Measurements from ENCODE around the gene POLRMT. TPM values are rescaled to one million over a fixed set of nuclear protein-coding genes. Genes with fewer than 3 reads are reported as not detected.
"Not testable (repeated sequence)": the region's sequence is repeated elsewhere in the genome, so short reads cannot be mapped to it uniquely, and the experiment has no call there.

The POLRMT gene
- total and polyA plus RNA-seq, 12 donors = 26.3 to 371 (median 43.8) TPM

- Histone ChIP-seq H3K4me1 (replicated peaks in 1 of 2) (no peaks in the 10 kb centered on the region), H3K9me3 (replicated peaks in 1 of 3) (no peaks in the 10 kb centered on the region), H3K27me3 (no peaks in the 10 kb centered on the region), H3K27ac (no peak overlapping the region), H3K36me3 (replicated peaks in 1 of 2) (peaks cover 0 to 65% of the 10 kb centered on the region in 2 donors), H3K4me3 (no peak overlapping the region)
- TF ChIP-seq POLR2A (IDR thresholded peaks at IDR 0.05) (no peak), CTCF (IDR thresholded peaks at IDR 0.05) (no peak)
- DNase-seq = no peak
- intact Hi-C loops (cut with DNase I) = no loop called here
- 95 to 97% (median 95%) methylated on average over 18 to 37 of the region's 37 CpGs for WGBS, 4 donors
Measured at GRCh38 chr19:622666-623065, 10.7 kb downstream of the POLRMT start.

- Histone ChIP-seq H3K4me1 (replicated peaks in 1 of 2) (no peaks in the 10 kb centered on the region), H3K4me3 (no peak overlapping the region), H3K27me3 (no peaks in the 10 kb centered on the region), H3K36me3 (replicated peaks in 1 of 2) (peaks cover 0 to 68% of the 10 kb centered on the region in 2 donors), H3K27ac (no peak overlapping the region), H3K9me3 (replicated peaks in 1 of 3) (no peaks in the 10 kb centered on the region)
- no peak for TF ChIP-seq CTCF (IDR thresholded peaks at IDR 0.05)
- no peak for TF ChIP-seq POLR2A (IDR thresholded peaks at IDR 0.05)
- 87 to 98% (median 92%) methylated on average over 8 to 24 of the region's 24 CpGs for WGBS, 4 donors
- intact Hi-C loops (cut with DNase I) = no loop called here
- DNase-seq = no peak
Measured at GRCh38 chr19:621819-622218, 11.5 kb downstream of the POLRMT start.

- H3K27ac ChIP-seq; intact Hi-C loops (cut with DNase I): not testable (repeated sequence)
- H3K36me3 ChIP-seq (replicated peaks in 1 of 2) = peaks cover 0 to 68% of the 10 kb centered on the region in 2 donors
Measured at GRCh38 chr19:621191-621590, 12.1 kb downstream of the POLRMT start.

GRCh38 chr19:620166-620862 is 13.0 kb downstream of the POLRMT start:
- Histone ChIP-seq H3K27me3 (no peaks in the 10 kb centered on the region), H3K4me1 (replicated peaks in 1 of 2) (no peaks in the 10 kb centered on the region), H3K9me3 (replicated peaks in 1 of 3) (no peaks in the 10 kb centered on the region), H3K27ac (no peak overlapping the region), H3K36me3 (replicated peaks in 1 of 2) (peaks cover 0 to 68% of the 10 kb centered on the region in 2 donors), H3K4me3 (no peak overlapping the region)
- no peak for DNase-seq
- WGBS, 4 donors = 90 to 93% (median 93%) methylated on average over 31 to 51 of the region's 51 CpGs
- intact Hi-C loops (cut with DNase I) = no loop called here
- TF ChIP-seq POLR2A (IDR thresholded peaks at IDR 0.05) = no peak
- no peak for TF ChIP-seq CTCF (IDR thresholded peaks at IDR 0.05)

More at GRCh38 chr19:621191-621590, 12.1 kb downstream of the POLRMT start:
- DNase-seq; H3K4me3 ChIP-seq; H3K4me1 ChIP-seq (replicated peaks in 1 of 2); H3K27me3 ChIP-seq; H3K9me3 ChIP-seq (replicated peaks in 1 of 3): not testable (repeated sequence)
- WGBS, 4 donors = 84 to 97% (median 95%) methylated on average over 5 to 48 of the region's 48 CpGs

Measured in adrenal gland (tissue), 12 donors.